ENCODE measurements around the gene NLRP10. TPM values are rescaled to one million over a fixed set of nuclear protein-coding genes. Genes with fewer than 3 reads are reported as not detected.

NLRP10 gene
- total and polyA plus RNA-seq, 2 experiments from 2014 or later, result not detected

DNA sequence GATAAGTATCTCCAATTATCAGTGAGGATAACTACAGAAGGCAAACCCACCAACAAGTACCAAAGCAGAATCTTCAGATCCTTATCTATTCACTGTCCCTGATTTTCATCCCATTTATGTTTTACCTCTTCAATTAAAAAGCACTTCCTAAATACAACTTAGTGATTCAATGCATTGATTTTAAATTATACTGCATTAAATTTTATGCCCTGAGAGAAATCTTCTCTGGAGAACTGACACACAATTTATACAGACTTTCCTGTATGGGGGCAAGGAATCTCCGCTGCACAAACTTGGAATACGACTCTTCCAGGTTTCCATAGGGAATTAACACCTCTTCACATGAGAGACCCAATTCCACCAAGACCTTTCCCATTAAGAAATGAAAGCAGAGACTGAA, 23.6 kb downstream of the NLRP10 start, which contains the start of gene OR10A3:
TSS of gene OR10A3 (minus strand) at position 101 of the 400 bp plus-strand sequence. CDS start 2,188 bp downstream, outside the sequence.
- H3K4me3 ChIP-seq, result no peak within 1 kb of the TSS
- no peaks in the 10 kb centered on the region for H3K27me3 ChIP-seq
- TF ChIP-seq, protein P1, sequence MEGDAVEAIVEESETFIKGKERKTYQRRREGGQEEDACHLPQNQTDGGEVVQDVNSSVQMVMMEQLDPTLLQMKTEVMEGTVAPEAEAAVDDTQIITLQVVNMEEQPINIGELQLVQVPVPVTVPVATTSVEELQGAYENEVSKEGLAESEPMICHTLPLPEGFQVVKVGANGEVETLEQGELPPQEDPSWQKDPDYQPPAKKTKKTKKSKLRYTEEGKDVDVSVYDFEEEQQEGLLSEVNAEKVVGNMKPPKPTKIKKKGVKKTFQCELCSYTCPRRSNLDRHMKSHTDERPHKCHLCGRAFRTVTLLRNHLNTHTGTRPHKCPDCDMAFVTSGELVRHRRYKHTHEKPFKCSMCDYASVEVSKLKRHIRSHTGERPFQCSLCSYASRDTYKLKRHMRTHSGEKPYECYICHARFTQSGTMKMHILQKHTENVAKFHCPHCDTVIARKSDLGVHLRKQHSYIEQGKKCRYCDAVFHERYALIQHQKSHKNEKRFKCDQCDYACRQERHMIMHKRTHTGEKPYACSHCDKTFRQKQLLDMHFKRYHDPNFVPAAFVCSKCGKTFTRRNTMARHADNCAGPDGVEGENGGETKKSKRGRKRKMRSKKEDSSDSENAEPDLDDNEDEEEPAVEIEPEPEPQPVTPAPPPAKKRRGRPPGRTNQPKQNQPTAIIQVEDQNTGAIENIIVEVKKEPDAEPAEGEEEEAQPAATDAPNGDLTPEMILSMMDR (IDR thresholded peaks at IDR 0.05; ENCODE audit: low read depth, low read length), result no peak
- no peaks in the 10 kb centered on the region for H3K36me3 ChIP-seq
- no peak for DNase-seq (ENCODE audit: low read depth in 1 of 2, low spot score in 1 of 2)
- no peaks in the 10 kb centered on the region for H3K9me3 ChIP-seq (ENCODE audit: low read depth)
- no peak within 1 kb of the TSS for H3K27ac ChIP-seq
- H3K4me1 ChIP-seq (ENCODE audit: low read depth), result no peaks in the 10 kb centered on the region

GRCh38 chr11:7941146-7941545, 24.1 kb downstream of the NLRP10 start:
- Histone ChIP-seq H3K9me3 (ENCODE audit: low read depth) (no peaks in the 10 kb centered on the region), H3K36me3 (no peaks in the 10 kb centered on the region), H3K4me1 (ENCODE audit: low read depth) (no peaks in the 10 kb centered on the region), H3K27ac (no peak overlapping the region), H3K4me3 (no peak overlapping the region), H3K27me3 (no peaks in the 10 kb centered on the region)
- no peak for DNase-seq (ENCODE audit: low read depth in 1 of 2, low spot score in 1 of 2)
- TF ChIP-seq, protein P1 (IDR thresholded peaks at IDR 0.05; ENCODE audit: low read depth, low read length), result no peak

DNA sequence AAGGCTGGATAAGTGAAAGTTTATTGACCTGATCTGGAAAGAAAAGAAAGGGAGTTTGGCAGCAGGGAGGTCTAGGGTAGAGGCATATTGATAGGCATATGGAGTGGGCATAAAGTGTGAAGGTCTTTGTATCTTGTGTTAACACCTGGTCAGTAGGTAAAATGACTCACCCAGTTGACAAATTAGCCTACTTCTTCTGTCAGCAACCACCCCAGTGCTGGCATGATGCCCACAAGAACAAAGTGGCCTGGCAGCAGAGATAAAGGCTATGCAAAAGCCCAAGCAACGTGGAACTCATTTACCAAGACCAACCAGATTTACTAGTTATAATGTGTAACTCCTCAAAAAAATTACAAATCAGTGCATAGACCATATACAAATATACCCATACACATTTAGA, 28.6 kb downstream of the NLRP10 start:
- Histone ChIP-seq H3K27me3 (no peaks in the 10 kb centered on the region), H3K27ac (no peak overlapping the region), H3K4me1 (ENCODE audit: low read depth) (no peaks in the 10 kb centered on the region), H3K9me3 (ENCODE audit: low read depth) (no peaks in the 10 kb centered on the region), H3K36me3 (no peaks in the 10 kb centered on the region), H3K4me3 (no peak overlapping the region)
- TF ChIP-seq, protein P1 (IDR thresholded peaks at IDR 0.05; ENCODE audit: low read depth, low read length), result no peak
- DNase-seq (ENCODE audit: low read depth in 1 of 2, low spot score in 1 of 2), result no peak

DNA sequence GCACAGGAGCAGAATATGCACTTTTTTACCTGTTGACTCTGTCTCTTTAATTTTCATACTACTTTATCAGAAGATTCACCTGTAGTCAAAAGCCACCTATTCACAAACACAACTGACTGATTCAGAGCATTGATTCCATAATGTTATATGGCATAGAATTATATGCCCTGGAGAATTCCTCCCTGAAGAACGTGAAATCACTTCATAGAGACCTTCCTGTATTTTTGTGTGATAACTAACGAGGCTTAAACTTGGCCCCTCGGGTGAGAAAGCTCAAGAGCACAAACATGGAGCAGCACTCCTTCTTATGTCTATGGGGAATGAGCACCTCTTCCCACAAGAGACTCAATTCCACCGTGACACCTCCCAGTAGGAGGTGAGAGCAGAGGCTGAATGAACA, 34.1 kb downstream of the NLRP10 start, which contains the start of gene OR10A6:
TSS of gene OR10A6 (minus strand) at position 101 of the 400 bp plus-strand sequence. CDS start 2,606 bp downstream, outside the sequence.
- H3K27me3 ChIP-seq, result no peaks in the 10 kb centered on the region
- no peaks in the 10 kb centered on the region for H3K4me1 ChIP-seq (ENCODE audit: low read depth)
- no peak within 1 kb of the TSS for H3K4me3 ChIP-seq
- H3K27ac ChIP-seq, result no peak within 1 kb of the TSS
- no peaks in the 10 kb centered on the region for H3K9me3 ChIP-seq (ENCODE audit: low read depth)
- TF ChIP-seq, protein P1 (IDR thresholded peaks at IDR 0.05; ENCODE audit: low read depth, low read length), result no peak
- no peaks in the 10 kb centered on the region for H3K36me3 ChIP-seq
- no peak for DNase-seq (ENCODE audit: low read depth in 1 of 2, low spot score in 1 of 2)

- no peaks in the 10 kb centered on the region for H3K36me3 ChIP-seq
- H3K9me3 ChIP-seq (ENCODE audit: low read depth), result no peaks in the 10 kb centered on the region
- H3K27ac ChIP-seq, result no peak overlapping the region
- H3K27me3 ChIP-seq, result no peaks in the 10 kb centered on the region
- DNase-seq (ENCODE audit: low read depth in 1 of 2, low spot score in 1 of 2), result peak in 1 of 2 donors; percentile 32
- H3K4me1 ChIP-seq (ENCODE audit: low read depth), result no peaks in the 10 kb centered on the region
- no peak overlapping the region for H3K4me3 ChIP-seq
- TF ChIP-seq, protein P1 (IDR thresholded peaks at IDR 0.05; ENCODE audit: low read depth, low read length), result no peak
Observed at GRCh38 chr11:7927635-7928034, 37.6 kb downstream of the NLRP10 start.
